Small intestine (tissue), 16 donors: ENCODE data around the gene CFHR2. TPM values are rescaled to one million over a fixed set of nuclear protein-coding genes. Genes with fewer than 3 reads are reported as not detected.
A peak's percentile ranks its signal among the peaks of the same experiment; 100 is the strongest.
"Not testable (repeated sequence)": the region's sequence is repeated elsewhere in the genome, so short reads cannot be mapped to it uniquely, and the experiment has no call there.

ENCODE experiments used
- DNase-seq, 2 donors: peaks; one replicate each; pipeline versions ENCODE4 v3.0.0 to v3.0.0-alpha.2; 2013
- FAIRE-seq: peaks from 2 replicates; lab custom pipeline; 2012; peaks lifted over from hg19 to GRCh38; lab: Jason Lieb, UNC
- H3K27ac ChIP-seq, 3 donors: one replicate each; pipeline ENCODE4 v1.5.1; 2013; ENCODE audit warnings: low read length in 2 of 3, mild to moderate bottlenecking in 2 of 3, control low read depth in 1 of 3, inconsistent platforms in 1 of 3, low read depth in 1 of 3, moderate library complexity in 1 of 3
- H3K27me3 ChIP-seq, 3 donors: one replicate each; pipeline ENCODE4 v1.6.1; 2013; ENCODE audit warnings: low read length in 3 of 3, inconsistent platforms in 1 of 3; ENCODE audit not compliant: control insufficient read depth in 3 of 3, insufficient read depth in 3 of 3
- H3K36me3 ChIP-seq, 3 donors: one replicate each; pipeline ENCODE4 v1.6.1; 2013; ENCODE audit warnings: low read length in 3 of 3, inconsistent platforms in 1 of 3, low read depth in 1 of 3, mild to moderate bottlenecking in 1 of 3, moderate library complexity in 1 of 3; ENCODE audit not compliant: control insufficient read depth in 3 of 3, insufficient read depth in 2 of 3
- H3K4me1 ChIP-seq, 3 donors: one replicate each; pipeline ENCODE4 v1.6.1; 2013; ENCODE audit warnings: low read length in 2 of 3, inconsistent platforms in 1 of 3, low read depth in 1 of 3, mild to moderate bottlenecking in 1 of 3, moderate library complexity in 1 of 3; ENCODE audit not compliant: control insufficient read depth in 3 of 3, insufficient read depth in 2 of 3
- H3K4me3 ChIP-seq, 3 donors: one replicate each; pipeline ENCODE4 v1.5.1; 2013; ENCODE audit warnings: low read length in 3 of 3, control low read depth in 1 of 3, inconsistent platforms in 1 of 3, low read depth in 1 of 3, mild to moderate bottlenecking in 1 of 3, moderate library complexity in 1 of 3
- H3K9me3 ChIP-seq, 2 donors: one replicate each; pipeline ENCODE4 v1.6.1; 2013; ENCODE audit warnings: low read depth in 1 of 2, low read length in 1 of 2; ENCODE audit not compliant: control insufficient read depth in 2 of 2, insufficient read depth in 1 of 2
- WGBS, 3 donors: extraction: QIAGEN DNeasy Blood & Tissue Kit; methylation state at CpG; one replicate each; pipeline ENCODE4 v1.1.7; 2013; 5-methylcytosine and 5-hydroxymethylcytosine counted together
- long read RNA-seq, 10 donors: transcript quantifications; one replicate each; lab custom pipeline, GENCODE V29; 2026
- polyA plus RNA-seq, 4 donors: library from polyadenylated mRNA; stranded (reverse) in 3 of 4; unstranded in 1 of 4; fragments of 200-250 nt in 3 of 4; fragments of 120-200 nt in 1 of 4; gene quantifications; one replicate each; pipeline versions ENCODE4 v1.2.1 to v1.2.3, GENCODE V29; 2013
- donor health status: healthy with polysubstance abuse.
- donor health status: control.
- donor health status: control.
- donor health status: Bipolar disorder and iron deficiency.
- donor health status: healthy.

Gene CFHR2
- not detected for polyA plus RNA-seq
- long read RNA-seq, donor 1 = 0 reads
- long read RNA-seq, donor 2 = 0 reads
- long read RNA-seq, donor 3 = 0 reads
- long read RNA-seq, donor 4 = 0 reads
- long read RNA-seq, donor 5 = 0 reads
- long read RNA-seq, donor 6 = 0 reads
- long read RNA-seq, donor 7 = 0 reads
- long read RNA-seq, donor 8 = 0 reads
- long read RNA-seq, donor 9 = 0 reads
- long read RNA-seq, donor 10 = 0 reads

GRCh38 chr1:196943568-196943967 lies at the start of gene CFHR2:
Gene CFHR2 (plus strand): TSS chr1:196943738. CDS start chr1:196943881, 143 bp downstream.
- not testable (repeated sequence) for H3K27ac ChIP-seq, H3K4me3 ChIP-seq, DNase-seq, H3K27me3 ChIP-seq, H3K9me3 ChIP-seq, H3K36me3 ChIP-seq, H3K4me1 ChIP-seq
- WGBS, 3 donors = no CpG with 5 or more reads among the region's 1 CpG
- peak; percentile 59 for FAIRE-seq

- H3K27me3 ChIP-seq = peaks cover 0 to 16% (median 2%) of the 10 kb centered on the region in 3 donors
- no peak overlapping the region for H3K4me3 ChIP-seq
- WGBS, 3 donors = 30 to 58% (median 39%) methylated on average over 8 of the region's 8 CpGs
- no peaks in the 10 kb centered on the region for H3K36me3 ChIP-seq
- no peaks in the 10 kb centered on the region for H3K9me3 ChIP-seq
- H3K27ac ChIP-seq = no peak overlapping the region
- FAIRE-seq (no peak), DNase-seq (no peak)
- H3K4me1 ChIP-seq = no peaks in the 10 kb centered on the region
Measured at GRCh38 chr1:196896355-196896754, 47.2 kb upstream of the CFHR2 start.

DNA sequence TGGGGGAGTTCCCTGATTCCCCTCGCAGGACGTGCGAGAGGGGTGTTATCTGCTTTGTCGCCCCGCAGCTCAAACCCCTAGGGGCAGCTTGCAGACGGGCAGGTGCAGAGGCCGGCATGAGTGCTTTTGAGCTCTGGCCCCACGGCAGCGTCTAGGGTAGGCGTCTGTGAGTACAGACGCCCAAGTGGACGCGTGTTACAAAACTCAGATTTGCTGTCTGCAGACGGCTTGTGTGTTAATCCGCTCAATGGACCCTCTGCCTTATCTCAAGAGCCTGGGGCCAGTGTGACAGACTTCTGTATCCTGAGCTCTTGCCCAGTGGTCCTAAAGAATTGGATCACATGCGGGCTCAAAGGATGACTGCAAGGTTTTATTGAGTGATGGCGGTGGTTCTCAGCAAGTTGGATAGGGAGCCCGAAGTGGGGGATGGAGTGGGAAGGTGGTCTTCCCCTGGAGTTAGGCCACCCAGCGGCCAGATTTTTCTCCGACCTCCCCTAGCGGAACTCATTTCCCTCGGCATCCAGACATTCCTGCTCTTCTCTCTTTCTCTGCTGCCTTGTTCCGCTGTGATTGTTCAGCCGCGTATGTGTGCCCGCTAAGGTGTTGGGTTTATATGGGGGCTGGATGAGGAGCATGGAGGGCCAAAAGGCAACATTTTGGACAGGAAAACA lies 46.2 kb upstream of the CFHR2 start:
- Histone ChIP-seq H3K4me3 (no peak overlapping the region), H3K27me3 (peaks cover 0 to 16% (median 2%) of the 10 kb centered on the region in 3 donors), H3K36me3 (no peaks in the 10 kb centered on the region), H3K4me1 (no peaks in the 10 kb centered on the region), H3K27ac (no peak overlapping the region), H3K9me3 (no peaks in the 10 kb centered on the region)
- 17 to 23% (median 19%) methylated on average over 26 of the region's 26 CpGs for WGBS, 3 donors
- FAIRE-seq (no peak), DNase-seq (no peak)

GRCh38 chr1:196902344-196902743 lies 41.2 kb upstream of the CFHR2 start:
- FAIRE-seq = no peak

GRCh38 chr1:196910215-196910614 lies 33.3 kb upstream of the CFHR2 start:
- Histone ChIP-seq H3K27me3 (no peaks in the 10 kb centered on the region), H3K9me3 (no peaks in the 10 kb centered on the region), H3K36me3 (no peaks in the 10 kb centered on the region), H3K27ac (no peak overlapping the region), H3K4me1 (no peaks in the 10 kb centered on the region), H3K4me3 (no peak overlapping the region)
- DNase-seq (no peak), FAIRE-seq (no peak)
- WGBS, 3 donors = 97% methylated on average over 2 of the region's 2 CpGs

More at GRCh38 chr1:196902344-196902743, 41.2 kb upstream of the CFHR2 start:
- Histone ChIP-seq H3K4me3 (no peak overlapping the region), H3K4me1 (no peaks in the 10 kb centered on the region), H3K27ac (no peak overlapping the region), H3K36me3 (no peaks in the 10 kb centered on the region), H3K27me3 (peaks cover 0 to 6% (median 2%) of the 10 kb centered on the region in 3 donors), H3K9me3 (no peaks in the 10 kb centered on the region)
- WGBS, 3 donors = 68 to 83% (median 76%) methylated on average over 2 of the region's 2 CpGs
- no peak for DNase-seq

GRCh38 chr1:196912283-196912682 lies 31.3 kb upstream of the CFHR2 start:
- H3K9me3 ChIP-seq, FAIRE-seq, H3K27me3 ChIP-seq, H3K27ac ChIP-seq, H3K36me3 ChIP-seq, DNase-seq, H3K4me1 ChIP-seq, H3K4me3 ChIP-seq: not testable (repeated sequence)
- WGBS, 3 donors = 44 to 64% (median 47%) methylated on average over 5 of the region's 5 CpGs

GRCh38 chr1:196926839-196927238 lies 16.7 kb upstream of the CFHR2 start:
- not testable (repeated sequence) for H3K27me3 ChIP-seq, H3K4me3 ChIP-seq, DNase-seq, H3K36me3 ChIP-seq, H3K9me3 ChIP-seq, H3K27ac ChIP-seq, FAIRE-seq, H3K4me1 ChIP-seq
- WGBS, 3 donors = 59 to 84% (median 69%) methylated on average over 1 of the region's 1 CpG

- not testable (repeated sequence) for DNase-seq, H3K36me3 ChIP-seq, H3K4me3 ChIP-seq, H3K4me1 ChIP-seq, FAIRE-seq, H3K9me3 ChIP-seq, H3K27me3 ChIP-seq, H3K27ac ChIP-seq
- 91 to 94% (median 91%) methylated on average over 2 of the region's 2 CpGs for WGBS, 3 donors
Measured at GRCh38 chr1:196932853-196933252, 10.7 kb upstream of the CFHR2 start.
